Measurements from ENCODE around the gene THADA. TPM values are rescaled to one million over a fixed set of nuclear protein-coding genes. Genes with fewer than 3 reads are reported as not detected.
A peak's percentile ranks its signal among the peaks of the same experiment; 100 is the strongest.

The THADA gene
- total RNA-seq, 1 experiment from 2014 or later = 20.1 TPM

GRCh38 chr2:43292851-43293743, 302.7 kb downstream of the THADA start:
- no peak overlapping the region for H3K4me2 ChIP-seq (ENCODE audit: insufficient read depth, insufficient read length, low read length)
- no peaks in the 10 kb centered on the region for H3K4me1 ChIP-seq (ENCODE audit: insufficient read depth, low read length)
- no peak overlapping the region for H2AFZ ChIP-seq (ENCODE audit: low read length)
- H4K8ac ChIP-seq (replicated peaks; ENCODE audit: insufficient read length, low read depth, low read length) = no peak overlapping the region
- H2BK120ac ChIP-seq (ENCODE audit: low read depth, low read length, poor library complexity, severe bottlenecking) = no peak overlapping the region
- no peak for TF ChIP-seq CTCF (conservative IDR thresholded peaks at IDR 0.05)
- H3K79me1 ChIP-seq (ENCODE audit: insufficient read depth, low read depth, low read length, poor library complexity, severe bottlenecking) = no peaks in the 10 kb centered on the region
- H2BK15ac ChIP-seq (ENCODE audit: low read depth, low read length) = no peak overlapping the region
- H3K9me3 ChIP-seq (ENCODE audit: control insufficient read depth, low read depth, low read length) = no peaks in the 10 kb centered on the region
- Mint-ChIP-seq H3K9me3 (peaks cover 4 to 9% of the 10 kb centered on the region in 2 experiments), H3K27ac (peak overlapping the region in 1 of 3 experiments; percentile 68; a peak in 1 of 7 replicates), H3K36me3 (ENCODE audit: insufficient read depth in 1 of 3, low read depth in 3 of 3) (peaks cover 8 to 11% (median 9%) of the 10 kb centered on the region in 3 experiments), H3K4me3 (no peak overlapping the region), H3K27me3 (ENCODE audit: low read depth) (no peaks in the 10 kb centered on the region), H3K4me1 (no peaks in the 10 kb centered on the region)
- no peaks in the 10 kb centered on the region for H3K23me2 ChIP-seq (ENCODE audit: insufficient read length, low read depth, low read length, poor library complexity, severe bottlenecking)
- DNase-seq = no peak
- H2BK5ac ChIP-seq (ENCODE audit: insufficient read length, low read length) = no peak overlapping the region
- H4K5ac ChIP-seq (ENCODE audit: insufficient read length, low read depth, low read length) = no peak overlapping the region
- no peak overlapping the region for H3K9ac ChIP-seq (ENCODE audit: extremely low read depth, insufficient read length, low read length)
- no peaks in the 10 kb centered on the region for H3K27me3 ChIP-seq (ENCODE audit: insufficient read depth, low read length)
- H3K27ac ChIP-seq (ENCODE audit: insufficient read length, low read depth, low read length) = no peak overlapping the region
- no peak overlapping the region for H3K14ac ChIP-seq (ENCODE audit: insufficient read depth, low read length)
- H3K23ac ChIP-seq (ENCODE audit: insufficient read length, low read depth, low read length) = no peak overlapping the region
- H4K20me1 ChIP-seq (ENCODE audit: control insufficient read depth, insufficient read depth, insufficient read length) = no peaks in the 10 kb centered on the region
- H3K79me2 ChIP-seq (ENCODE audit: insufficient read depth, low read length) = no peaks in the 10 kb centered on the region
- no peak overlapping the region for H3K4ac ChIP-seq (ENCODE audit: low read depth, low read length)
- H2AK5ac ChIP-seq (ENCODE audit: insufficient read length, low read length) = no peak overlapping the region
- no peak overlapping the region for H2BK12ac ChIP-seq (ENCODE audit: insufficient read length, low read depth, low read length)
- no CpG with 5 or more reads among the region's 11 CpGs for WGBS (ENCODE audit: extremely low coverage, insufficient read length, low lambda C conversion rate)
- no peak overlapping the region for H3T11ph ChIP-seq (ENCODE audit: low read length)
- no peak overlapping the region for H2BK20ac ChIP-seq (ENCODE audit: low read depth, low read length, poor library complexity, severe bottlenecking)
- no peak overlapping the region for H4K91ac ChIP-seq (ENCODE audit: insufficient read length, low read depth, low read length)
- H3K56ac ChIP-seq (ENCODE audit: insufficient read length, low read depth, low read length) = no peak overlapping the region
- no peak overlapping the region for H3K18ac ChIP-seq (ENCODE audit: insufficient read length, low read depth, low read length)

Measured in H9 (cell line).